ENCODE measurements around the gene ERBIN. TPM values are rescaled to one million over a fixed set of nuclear protein-coding genes. Genes with fewer than 3 reads are reported as not detected.
A peak's percentile ranks its signal among the peaks of the same experiment; 100 is the strongest.

Gene ERBIN
- polyA plus RNA-seq, 3 donors, result 25.2 to 43.3 (median 28.6) TPM

DNA sequence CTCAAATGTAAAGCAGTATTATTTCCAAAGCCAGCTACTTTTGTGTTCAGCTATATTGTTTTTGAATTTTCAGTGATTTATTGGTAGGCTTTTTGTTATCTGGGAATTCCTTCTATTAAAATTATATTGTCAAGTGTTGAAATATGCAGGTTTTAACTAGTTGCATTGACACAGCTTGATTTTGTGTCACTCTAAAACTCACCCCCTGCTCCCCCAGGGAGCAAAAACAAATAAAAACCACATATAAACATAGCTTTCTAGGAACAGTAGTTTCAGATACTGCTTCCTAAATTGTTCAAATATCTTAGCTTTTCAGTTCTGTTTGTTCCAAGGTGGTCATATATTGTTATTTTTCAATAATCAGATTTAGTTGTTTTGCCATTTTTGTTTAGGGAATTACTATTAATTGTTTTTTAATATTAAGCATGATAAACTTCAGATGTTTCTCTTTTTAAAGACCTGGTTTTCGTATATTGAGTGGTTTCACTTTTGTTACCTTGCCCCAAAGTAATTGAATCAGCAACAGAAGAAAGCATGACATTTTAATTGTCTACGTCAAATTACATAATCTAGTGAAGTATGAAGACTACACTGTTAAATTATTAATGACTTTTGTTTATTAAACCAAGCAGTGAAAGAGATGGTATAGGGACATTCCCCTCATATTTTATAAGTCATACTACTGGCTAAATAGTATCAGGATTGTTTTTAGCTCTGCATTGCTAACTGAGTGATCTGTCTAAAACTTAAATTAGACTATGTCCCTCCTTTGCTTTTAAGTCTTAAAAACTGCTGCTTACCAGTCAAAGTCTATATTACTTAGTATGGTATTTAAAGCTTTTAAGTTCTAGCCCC, 43.4 kb downstream of the ERBIN start:
- intact Hi-C loops (cut with micrococcal nuclease), result no loop called here
- no peak for DNase-seq
- H3K4me3 ChIP-seq (replicated peaks in 1 of 3; ENCODE audit: low read depth in 2 of 3, low read length in 3 of 3), result no peak overlapping the region

More for the DNA sequence above, 43.4 kb downstream of the ERBIN start:
- Histone ChIP-seq H3K27me3 (ENCODE audit: control insufficient read depth in 2 of 2, insufficient read depth in 2 of 2, low read length in 2 of 2) (no peaks in the 10 kb centered on the region), H3K4me1 (ENCODE audit: control insufficient read depth in 1 of 2, insufficient read depth in 2 of 2, low read length in 2 of 2) (no peaks in the 10 kb centered on the region), H4K20me1 (ENCODE audit: insufficient read depth, low read length) (peaks cover 100% of the 10 kb centered on the region), H3K27ac (ENCODE audit: low read depth in 1 of 2, low read length in 2 of 2) (peak overlapping the region in 1 of 2 donors; percentile 3), H3K9ac (ENCODE audit: insufficient read depth, low read length, poor library complexity, severe bottlenecking) (no peak overlapping the region), H3K9me3 (replicated peaks in 1 of 2; ENCODE audit: control insufficient read depth in 1 of 2, insufficient read depth in 1 of 2, low read length in 2 of 2) (no peaks in the 10 kb centered on the region), H3K36me3 (replicated peaks in 1 of 2; ENCODE audit: control insufficient read depth in 1 of 2, insufficient read depth in 2 of 2, low read length in 2 of 2) (peaks cover 0 to 5% of the 10 kb centered on the region in 2 donors), H2AFZ (ENCODE audit: insufficient read depth, low read depth, low read length, poor library complexity, severe bottlenecking) (no peak overlapping the region), H3K4me2 (replicated peaks; ENCODE audit: extremely low read depth, low read length, poor library complexity, severe bottlenecking) (no peak overlapping the region), H3K79me2 (ENCODE audit: insufficient read depth, low read length) (peaks cover 99% of the 10 kb centered on the region)
- Mint-ChIP-seq H3K36me3 (peaks cover 4 to 15% of the 10 kb centered on the region in 2 donors), H3K4me3 (no peak overlapping the region), H3K27ac (peak overlapping the region in 1 of 7 donors; percentile 4), H3K9me3 (peaks cover 0 to 6% (median 0%) of the 10 kb centered on the region in 7 donors), H3K4me1 (peaks cover 33% of the 10 kb centered on the region), H3K27me3 (ENCODE audit: low read depth in 3 of 3) (no peaks in the 10 kb centered on the region)
- TF ChIP-seq, protein P1, sequence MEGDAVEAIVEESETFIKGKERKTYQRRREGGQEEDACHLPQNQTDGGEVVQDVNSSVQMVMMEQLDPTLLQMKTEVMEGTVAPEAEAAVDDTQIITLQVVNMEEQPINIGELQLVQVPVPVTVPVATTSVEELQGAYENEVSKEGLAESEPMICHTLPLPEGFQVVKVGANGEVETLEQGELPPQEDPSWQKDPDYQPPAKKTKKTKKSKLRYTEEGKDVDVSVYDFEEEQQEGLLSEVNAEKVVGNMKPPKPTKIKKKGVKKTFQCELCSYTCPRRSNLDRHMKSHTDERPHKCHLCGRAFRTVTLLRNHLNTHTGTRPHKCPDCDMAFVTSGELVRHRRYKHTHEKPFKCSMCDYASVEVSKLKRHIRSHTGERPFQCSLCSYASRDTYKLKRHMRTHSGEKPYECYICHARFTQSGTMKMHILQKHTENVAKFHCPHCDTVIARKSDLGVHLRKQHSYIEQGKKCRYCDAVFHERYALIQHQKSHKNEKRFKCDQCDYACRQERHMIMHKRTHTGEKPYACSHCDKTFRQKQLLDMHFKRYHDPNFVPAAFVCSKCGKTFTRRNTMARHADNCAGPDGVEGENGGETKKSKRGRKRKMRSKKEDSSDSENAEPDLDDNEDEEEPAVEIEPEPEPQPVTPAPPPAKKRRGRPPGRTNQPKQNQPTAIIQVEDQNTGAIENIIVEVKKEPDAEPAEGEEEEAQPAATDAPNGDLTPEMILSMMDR (IDR thresholded peaks at IDR 0.05), result no peak
- no CpG with 5 or more reads among the region's 2 CpGs for WGBS (ENCODE audit: insufficient coverage)
